Endothelial cell (in vitro differentiated cells): Measurements from ENCODE around the gene NOTCH1. TPM values are rescaled to one million over a fixed set of nuclear protein-coding genes. Genes with fewer than 3 reads are reported as not detected.

Experiments
- DNase-seq: peaks from one replicate; pipeline ENCODE4 v3.0.0; 2021; ENCODE audit warnings: low spot score
- H3K27ac Mint-ChIP-seq: one replicate; pipeline ENCODE4 v1.8.0; 2021; ENCODE audit warnings: mixed read lengths, inconsistent platforms; ENCODE audit not compliant: unreplicated experiment
- H3K27me3 Mint-ChIP-seq: one replicate; pipeline ENCODE4 v1.8.0; 2021; ENCODE audit warnings: mild to moderate bottlenecking, moderate library complexity, mixed read lengths, inconsistent platforms; ENCODE audit not compliant: unreplicated experiment
- H3K36me3 Mint-ChIP-seq: one replicate; pipeline ENCODE4 v1.8.0; 2021; ENCODE audit warnings: mild to moderate bottlenecking, low read depth, mixed read lengths, inconsistent platforms; ENCODE audit not compliant: unreplicated experiment
- H3K4me1 Mint-ChIP-seq: one replicate; pipeline ENCODE4 v1.8.0; 2021; ENCODE audit warnings: mild to moderate bottlenecking, mixed read lengths, inconsistent platforms; ENCODE audit not compliant: unreplicated experiment
- H3K4me3 Mint-ChIP-seq: one replicate; pipeline ENCODE4 v1.8.0; 2021; ENCODE audit warnings: mild to moderate bottlenecking, mixed read lengths, inconsistent platforms; ENCODE audit not compliant: unreplicated experiment
- H3K9me3 Mint-ChIP-seq: one replicate; pipeline ENCODE4 v1.8.0; 2021; ENCODE audit warnings: mixed read lengths, inconsistent platforms; ENCODE audit not compliant: unreplicated experiment
- total RNA-seq: library from RNA; stranded (reverse); fragmentation: NEBNext Ultra II Directional; extraction: Animal tissue kit (Norgen Biotek cat#: 25700); gene quantifications from one replicate; pipeline ENCODE4 v1.2.1, GENCODE V29; 2021; ENCODE audit not compliant: unreplicated experiment
- TF ChIP-seq, protein P1 (sequence below): fragments of 200-600 bp; sonication (generic); IDR thresholded peaks from one replicate; pipeline ENCODE4 v1.5.0; 2021; ENCODE audit warnings: antibody characterized with exemption; ENCODE audit not compliant: unreplicated experiment

The NOTCH1 gene
- total RNA-seq, 1 donor from 2014 or later: 312 TPM

DNA sequence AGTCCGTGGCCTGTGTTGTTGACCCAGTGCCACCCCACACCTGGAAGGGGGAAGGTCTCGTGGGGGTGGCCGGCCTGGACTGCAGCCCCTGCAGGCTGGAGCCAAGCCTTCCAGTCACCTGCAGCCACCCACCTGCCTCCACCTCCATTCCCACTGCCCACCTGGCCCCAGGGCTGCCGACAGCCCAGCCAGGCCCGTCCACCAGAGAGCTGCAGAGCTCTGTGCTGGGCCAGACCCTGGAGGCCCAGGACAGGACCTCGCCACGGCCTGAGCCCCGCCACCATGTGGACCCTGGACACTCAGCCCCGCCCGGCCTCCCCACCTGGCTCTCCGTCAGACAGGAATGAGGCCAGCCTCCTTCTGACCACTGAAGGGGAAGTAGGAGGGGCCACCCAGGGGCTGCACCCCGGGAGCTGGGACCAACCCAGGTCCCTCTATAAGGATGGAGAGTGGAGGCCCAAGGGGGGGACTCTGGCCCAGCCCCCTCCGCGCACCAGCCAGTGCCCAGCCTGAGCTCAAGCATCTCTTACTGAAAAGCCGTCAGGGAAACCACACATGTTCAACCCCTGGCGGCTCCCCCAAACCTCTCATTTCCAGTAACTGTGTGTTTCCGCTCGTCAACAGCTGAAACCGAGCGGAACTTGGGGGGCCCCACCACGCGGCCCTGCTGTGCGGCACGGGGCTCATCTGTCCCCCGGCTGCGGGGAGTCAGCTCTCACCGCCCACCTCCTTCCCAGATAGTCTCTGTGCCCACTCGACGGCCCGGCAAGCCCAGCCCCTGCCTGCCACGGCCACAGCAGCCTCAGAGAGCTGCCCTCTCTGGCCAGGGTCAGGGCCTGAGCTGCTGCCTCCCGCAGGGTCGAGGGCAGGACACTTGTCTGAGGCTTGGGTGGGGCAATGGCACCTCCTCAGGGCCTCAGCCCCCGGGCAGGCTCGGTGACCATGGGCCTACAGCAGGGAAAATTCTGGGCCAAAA, 12.8 kb downstream of the NOTCH1 start:
- Mint-ChIP-seq H3K4me1 (peaks cover 35% of the 10 kb centered on the region), H3K27ac (peak overlapping the region; percentile 98), H3K4me3 (no peak overlapping the region), H3K9me3 (no peaks in the 10 kb centered on the region), H3K27me3 (peaks cover 21% of the 10 kb centered on the region), H3K36me3 (peaks cover 11% of the 10 kb centered on the region)
- TF ChIP-seq, protein P1, sequence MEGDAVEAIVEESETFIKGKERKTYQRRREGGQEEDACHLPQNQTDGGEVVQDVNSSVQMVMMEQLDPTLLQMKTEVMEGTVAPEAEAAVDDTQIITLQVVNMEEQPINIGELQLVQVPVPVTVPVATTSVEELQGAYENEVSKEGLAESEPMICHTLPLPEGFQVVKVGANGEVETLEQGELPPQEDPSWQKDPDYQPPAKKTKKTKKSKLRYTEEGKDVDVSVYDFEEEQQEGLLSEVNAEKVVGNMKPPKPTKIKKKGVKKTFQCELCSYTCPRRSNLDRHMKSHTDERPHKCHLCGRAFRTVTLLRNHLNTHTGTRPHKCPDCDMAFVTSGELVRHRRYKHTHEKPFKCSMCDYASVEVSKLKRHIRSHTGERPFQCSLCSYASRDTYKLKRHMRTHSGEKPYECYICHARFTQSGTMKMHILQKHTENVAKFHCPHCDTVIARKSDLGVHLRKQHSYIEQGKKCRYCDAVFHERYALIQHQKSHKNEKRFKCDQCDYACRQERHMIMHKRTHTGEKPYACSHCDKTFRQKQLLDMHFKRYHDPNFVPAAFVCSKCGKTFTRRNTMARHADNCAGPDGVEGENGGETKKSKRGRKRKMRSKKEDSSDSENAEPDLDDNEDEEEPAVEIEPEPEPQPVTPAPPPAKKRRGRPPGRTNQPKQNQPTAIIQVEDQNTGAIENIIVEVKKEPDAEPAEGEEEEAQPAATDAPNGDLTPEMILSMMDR: no peak
- no peak for DNase-seq

- peaks cover 16% of the 10 kb centered on the region for H3K27me3 Mint-ChIP-seq
- peak overlapping the region; percentile 81 for H3K4me3 Mint-ChIP-seq
- peaks cover 7% of the 10 kb centered on the region for H3K36me3 Mint-ChIP-seq
- DNase-seq: no peak
- TF ChIP-seq, protein P1: no peak
- no peaks in the 10 kb centered on the region for H3K9me3 Mint-ChIP-seq
- peaks cover 36% of the 10 kb centered on the region for H3K4me1 Mint-ChIP-seq
- peak overlapping the region; percentile 98 for H3K27ac Mint-ChIP-seq
These were observed 13.7 kb downstream of the NOTCH1 start for GRCh38 chr9:136531904-136532798.

DNA sequence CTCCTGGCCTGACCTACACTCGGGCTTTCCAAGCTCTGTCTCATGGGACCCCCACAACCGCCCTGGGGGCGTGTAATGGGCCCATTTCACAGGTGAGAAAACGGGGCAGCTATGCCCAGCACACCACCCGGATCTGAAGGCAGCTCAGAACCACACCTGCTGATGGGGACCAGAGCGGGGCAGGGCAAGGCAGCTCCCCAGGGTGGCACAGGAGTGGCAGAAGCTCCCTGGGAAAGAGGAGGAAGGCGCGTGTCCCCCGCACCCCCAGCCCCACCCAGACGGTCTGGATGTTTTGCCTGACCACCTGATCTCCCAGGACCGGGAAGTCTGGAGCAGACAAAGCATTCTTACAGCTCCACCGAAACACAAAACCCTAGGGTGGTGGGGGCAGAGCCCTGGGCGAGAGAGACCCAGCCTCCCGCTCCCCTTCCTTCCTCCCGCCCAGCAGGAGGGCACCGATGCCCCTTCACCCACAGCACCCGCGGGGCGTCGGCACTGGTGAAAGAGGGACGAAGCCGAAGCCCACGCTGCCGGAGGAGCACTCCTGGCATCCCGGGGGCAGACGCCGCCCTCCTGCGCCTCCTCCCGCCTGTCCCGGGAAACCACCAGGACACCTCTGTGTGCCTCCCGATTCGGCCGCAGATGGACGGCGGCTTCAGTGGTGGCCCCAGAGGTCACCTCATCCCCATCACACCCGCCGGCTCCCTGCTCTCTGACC, 14.5 kb downstream of the NOTCH1 start:
- Mint-ChIP-seq H3K9me3 (no peaks in the 10 kb centered on the region), H3K36me3 (peaks cover 6% of the 10 kb centered on the region), H3K4me1 (peaks cover 34% of the 10 kb centered on the region), H3K27me3 (peaks cover 13% of the 10 kb centered on the region), H3K4me3 (peak overlapping the region; percentile 79), H3K27ac (peak overlapping the region; percentile 95)
- no peak for DNase-seq
- TF ChIP-seq, protein P1: no peak

GRCh38 chr9:136530461-136531089, 15.3 kb downstream of the NOTCH1 start:
- H3K4me1 Mint-ChIP-seq: peaks cover 34% of the 10 kb centered on the region
- DNase-seq: no peak
- H3K27me3 Mint-ChIP-seq: peaks cover 13% of the 10 kb centered on the region
- no peak overlapping the region for H3K4me3 Mint-ChIP-seq
- H3K36me3 Mint-ChIP-seq: peaks cover 6% of the 10 kb centered on the region
- no peaks in the 10 kb centered on the region for H3K9me3 Mint-ChIP-seq
- peak overlapping the region; percentile 95 for H3K27ac Mint-ChIP-seq
- TF ChIP-seq, protein P1: no peak
